Loucy (cell line): ENCODE results near the gene RNF169.

ENCODE experiments used
- H2AFZ ChIP-seq: fragments of 200-600 bp; sonication (generic); 2 replicates; pipeline ENCODE4 v1.6.0; 2016; ENCODE audit warnings: antibody characterized with exemption, mild to moderate bottlenecking, low read length, moderate library complexity
- H3F3A ChIP-seq: fragments of 200-600 bp; 2 replicates; pipeline ENCODE4 v1.6.0; 2016; ENCODE audit warnings: antibody characterized with exemption, low read depth, mild to moderate bottlenecking
- H3K27me3 ChIP-seq: fragments of 200-600 bp; sonication (generic); 2 replicates; pipeline ENCODE4 v1.6.1; 2014; ENCODE audit warnings: low read length, mild to moderate bottlenecking; ENCODE audit not compliant: insufficient read depth, poor library complexity, severe bottlenecking
- H3K36me3 ChIP-seq: fragments of 200-600 bp; sonication (generic); 2 replicates; pipeline ENCODE4 v1.6.1; 2016; ENCODE audit warnings: low read length; ENCODE audit not compliant: insufficient read depth
- H3K4me1 ChIP-seq: fragments of 200-600 bp; sonication (generic); 2 replicates; pipeline ENCODE4 v1.5.1; 2014; ENCODE audit warnings: low read length, mild to moderate bottlenecking; ENCODE audit not compliant: insufficient read depth, poor library complexity, severe bottlenecking
- H3K4me2 ChIP-seq: fragments of 200-600 bp; sonication (generic); 2 replicates; pipeline ENCODE4 v1.6.0; 2014; ENCODE audit warnings: antibody characterized with exemption, low read length, low read depth, mild to moderate bottlenecking; ENCODE audit not compliant: poor library complexity, severe bottlenecking
- H3K4me3 ChIP-seq: fragments of 200-600 bp; sonication (generic); 2 replicates; pipeline ENCODE4 v1.5.1; 2014; ENCODE audit warnings: low read length, mild to moderate bottlenecking, mixed read lengths; ENCODE audit not compliant: poor library complexity, severe bottlenecking
- H3K79me2 ChIP-seq: fragments of 200-600 bp; sonication (generic); 2 replicates; pipeline ENCODE4 v1.6.1; 2014; ENCODE audit warnings: low read length; ENCODE audit not compliant: insufficient read depth
- H3K9ac ChIP-seq: fragments of 200-600 bp; sonication (generic); 2 replicates; pipeline ENCODE4 v1.6.0; 2014; ENCODE audit warnings: mild to moderate bottlenecking, low read depth, low read length, moderate library complexity; ENCODE audit not compliant: poor library complexity, severe bottlenecking
- H3K9me2 ChIP-seq: fragments of 200-600 bp; sonication (generic); replicated peaks from 2 replicates; pipeline ENCODE4 v1.6.1; 2016; ENCODE audit warnings: low read depth, low read length, mixed read lengths
- H3K9me3 ChIP-seq: fragments of 200-600 bp; sonication (generic); 2 replicates; pipeline ENCODE4 v1.6.1; 2014; ENCODE audit warnings: mild to moderate bottlenecking, antibody characterized with exemption, low read length, low read depth; ENCODE audit not compliant: insufficient read depth
- H4K20me1 ChIP-seq: fragments of 200-600 bp; sonication (generic); 2 replicates; pipeline ENCODE4 v1.6.0; 2014; ENCODE audit warnings: antibody characterized with exemption, low read length, mild to moderate bottlenecking; ENCODE audit not compliant: insufficient read depth, poor library complexity, severe bottlenecking
- CTCF ChIP-seq: fragments of 200-600 bp; sonication (generic); conservative IDR thresholded peaks from 2 replicates; pipeline ENCODE4 v1.5.1; 2014; ENCODE audit warnings: mild to moderate bottlenecking, antibody characterized with exemption, low read length
- EZH2phosphoT487 ChIP-seq: fragments of 200-600 bp; IDR thresholded peaks from 2 replicates; pipeline ENCODE4 v1.6.1; 2018; ENCODE audit warnings: antibody characterized with exemption, mild to moderate bottlenecking, moderate library complexity, borderline replicate concordance

Gene RNF169

DNA sequence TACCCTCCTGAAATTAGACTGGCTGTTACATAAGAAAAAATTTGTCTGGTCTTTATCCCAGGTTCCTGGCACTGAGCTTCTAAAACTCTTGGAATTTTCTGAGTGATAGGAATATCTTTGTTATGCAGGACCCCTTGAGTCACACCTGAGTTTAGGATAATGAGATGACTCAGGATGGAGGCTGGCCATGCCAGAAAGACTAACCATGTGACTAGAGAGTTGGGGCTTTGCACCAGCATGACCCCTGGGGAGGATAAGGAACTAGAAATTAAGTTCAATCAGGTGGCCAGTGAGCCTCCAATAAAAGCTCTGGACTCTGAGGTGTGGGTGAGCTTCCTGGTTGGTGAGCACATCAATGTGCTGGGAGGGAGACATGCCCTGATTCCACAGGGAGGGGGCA lies 112.1 kb downstream of the RNF169 start:
- peaks cover 2% of the 10 kb centered on the region; the same call in 1 of the 2 replicates for H3K9me3 ChIP-seq
- H3K79me2 ChIP-seq = no peaks in the 10 kb centered on the region
- peaks cover 5% of the 10 kb centered on the region; the same call in 1 of the 2 replicates for H3K36me3 ChIP-seq
- H2AFZ ChIP-seq = no peak overlapping the region
- H3K9ac ChIP-seq = no peak overlapping the region
- H3F3A ChIP-seq = no peaks in the 10 kb centered on the region
- H3K4me1 ChIP-seq = peaks cover 10% of the 10 kb centered on the region
- no peak overlapping the region for H3K4me3 ChIP-seq
- H3K4me2 ChIP-seq = no peak overlapping the region
- TF ChIP-seq EZH2phosphoT487 = no peak
- TF ChIP-seq CTCF = no peak
- H3K27me3 ChIP-seq = no peaks in the 10 kb centered on the region
- no peaks in the 10 kb centered on the region for H3K9me2 ChIP-seq
- H4K20me1 ChIP-seq = no peaks in the 10 kb centered on the region

DNA sequence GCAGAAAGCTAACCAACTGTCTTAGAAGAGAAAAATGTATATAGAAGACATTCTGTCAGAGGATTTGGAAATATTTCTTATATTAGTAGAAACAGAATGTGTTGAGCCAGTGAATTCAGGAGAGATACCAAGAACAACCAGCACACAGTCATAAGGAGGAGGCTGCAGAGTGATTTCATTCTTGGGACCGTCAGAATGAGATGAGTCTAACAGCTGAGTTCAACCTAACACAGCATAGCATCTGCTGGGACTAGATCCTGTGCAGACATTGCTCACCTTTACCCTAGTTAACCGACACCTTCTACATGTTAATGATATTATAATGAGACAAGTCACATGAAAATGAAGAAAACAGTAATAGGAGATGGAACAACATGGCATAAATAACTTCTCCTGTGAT lies 114.8 kb downstream of the RNF169 start:
- TF ChIP-seq EZH2phosphoT487 (no peak), CTCF (no peak)

GRCh38 chr11:74866557-74866956 lies 117.9 kb downstream of the RNF169 start:
- H3F3A ChIP-seq = no peaks in the 10 kb centered on the region
- H4K20me1 ChIP-seq = no peaks in the 10 kb centered on the region
- no peaks in the 10 kb centered on the region for H3K79me2 ChIP-seq
- H3K4me1 ChIP-seq = no peaks in the 10 kb centered on the region
- H2AFZ ChIP-seq = no peak overlapping the region
- H3K27me3 ChIP-seq = no peaks in the 10 kb centered on the region
- no peak overlapping the region for H3K9ac ChIP-seq
- no peak overlapping the region for H3K4me2 ChIP-seq
- no peaks in the 10 kb centered on the region for H3K9me2 ChIP-seq
- H3K9me3 ChIP-seq = peaks cover 24% of the 10 kb centered on the region; the same call in 1 of the 2 replicates
- H3K4me3 ChIP-seq = no peak overlapping the region
- no peaks in the 10 kb centered on the region for H3K36me3 ChIP-seq
- no peak for TF ChIP-seq EZH2phosphoT487

More for the DNA sequence above, 114.8 kb downstream of the RNF169 start:
- Histone ChIP-seq H3K9ac (no peak overlapping the region), H3K27me3 (no peaks in the 10 kb centered on the region), H3F3A (no peaks in the 10 kb centered on the region), H4K20me1 (no peaks in the 10 kb centered on the region), H3K9me2 (no peaks in the 10 kb centered on the region), H2AFZ (no peak overlapping the region), H3K4me3 (no peak overlapping the region), H3K4me1 (no peaks in the 10 kb centered on the region), H3K9me3 (peaks cover 14% of the 10 kb centered on the region; the same call in 1 of the 2 replicates), H3K36me3 (peaks cover 5% of the 10 kb centered on the region; the same call in 1 of the 2 replicates), H3K4me2 (no peak overlapping the region), H3K79me2 (no peaks in the 10 kb centered on the region)

DNA sequence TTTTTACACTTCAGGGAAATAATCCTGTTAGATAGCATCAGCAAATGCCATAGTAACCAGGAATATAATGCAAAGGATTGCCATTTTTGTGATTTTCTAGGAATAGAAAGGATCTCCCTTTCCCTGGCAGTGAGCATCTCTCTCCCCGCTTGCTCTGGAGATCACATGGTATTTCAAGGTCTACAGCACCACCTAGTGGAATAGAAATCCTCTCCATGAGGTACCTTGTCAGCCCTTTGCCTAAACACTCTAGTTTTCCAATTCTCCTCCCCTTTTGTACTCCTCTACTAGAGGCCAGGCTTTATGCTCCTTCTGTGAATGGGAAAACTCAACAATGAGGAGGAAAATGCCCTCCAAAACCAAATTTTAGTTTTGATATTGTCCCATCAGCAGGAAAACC lies 121.8 kb downstream of the RNF169 start:
- H3F3A ChIP-seq = no peaks in the 10 kb centered on the region
- H3K9me3 ChIP-seq = peaks cover 24% of the 10 kb centered on the region; the same call in 1 of the 2 replicates
- no peaks in the 10 kb centered on the region for H4K20me1 ChIP-seq
- H2AFZ ChIP-seq = no peak overlapping the region
- peak; percentile 78 for TF ChIP-seq CTCF
- no peak for TF ChIP-seq EZH2phosphoT487
- no peak overlapping the region for H3K4me2 ChIP-seq
- no peaks in the 10 kb centered on the region for H3K9me2 ChIP-seq
- no peak overlapping the region for H3K9ac ChIP-seq
- H3K27me3 ChIP-seq = no peaks in the 10 kb centered on the region
- no peaks in the 10 kb centered on the region for H3K79me2 ChIP-seq
- no peak overlapping the region for H3K4me3 ChIP-seq
- H3K36me3 ChIP-seq = no peaks in the 10 kb centered on the region
- no peaks in the 10 kb centered on the region for H3K4me1 ChIP-seq
